ENCODE data around the gene DCAF11. TPM values are rescaled to one million over a fixed set of nuclear protein-coding genes. Genes with fewer than 3 reads are reported as not detected.

The DCAF11 gene
- 91.8 TPM for total RNA-seq

DNA sequence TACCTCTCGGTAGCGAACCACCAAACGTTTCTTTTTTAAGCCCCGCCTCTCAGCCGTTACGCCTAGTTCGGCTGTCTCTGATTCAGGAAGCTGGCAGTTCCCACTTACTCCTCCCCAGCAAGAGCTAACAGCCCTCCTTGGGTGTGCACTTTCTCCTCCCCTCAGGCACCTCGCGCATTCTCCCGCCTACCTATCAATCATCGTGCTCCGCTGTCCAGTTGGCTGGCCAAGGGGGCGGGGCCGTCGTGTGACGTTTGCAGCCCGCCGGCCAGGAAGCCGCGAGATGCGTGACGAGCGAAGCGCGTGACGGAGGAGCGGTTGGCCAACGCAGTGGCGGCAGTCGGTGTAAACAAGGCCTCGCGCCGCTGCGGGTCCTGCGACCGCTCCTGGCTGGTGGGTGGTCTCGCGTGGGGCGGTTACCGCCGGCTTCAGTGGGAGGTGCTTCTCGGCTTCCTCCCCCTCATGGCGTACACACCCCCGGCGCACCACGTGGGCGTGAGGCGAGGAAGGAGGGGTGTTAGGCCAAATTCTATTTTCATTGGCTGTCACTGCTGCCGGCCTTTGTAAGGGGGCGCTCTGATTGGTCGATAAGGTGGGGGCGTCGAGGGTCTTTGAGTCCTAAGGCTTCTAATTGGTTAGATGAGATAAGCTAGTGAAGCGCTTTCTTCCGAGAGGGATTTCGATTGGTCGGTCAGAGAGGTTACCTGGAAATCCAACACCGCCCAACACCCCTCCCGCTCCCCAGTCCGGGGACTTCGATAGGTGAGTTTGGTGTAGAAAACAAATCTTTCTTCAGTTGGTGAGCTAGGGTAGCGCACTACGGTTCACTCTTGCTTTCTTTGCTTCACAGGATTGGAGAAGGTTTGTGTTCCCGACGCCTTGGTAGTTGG, at the start of gene DCAF11, which contains the start of gene NRL:
DCAF11 (plus strand) TSS at position 246 of the 890 bp plus-strand sequence. CDS start 818 bp downstream, outside the sequence.
NRL (minus strand) TSS at position 418 of the 890 bp plus-strand sequence. CDS start 32,101 bp downstream, outside the sequence.
- peak; percentile 99 for DNase-seq (ENCODE audit: low spot score)

DNA sequence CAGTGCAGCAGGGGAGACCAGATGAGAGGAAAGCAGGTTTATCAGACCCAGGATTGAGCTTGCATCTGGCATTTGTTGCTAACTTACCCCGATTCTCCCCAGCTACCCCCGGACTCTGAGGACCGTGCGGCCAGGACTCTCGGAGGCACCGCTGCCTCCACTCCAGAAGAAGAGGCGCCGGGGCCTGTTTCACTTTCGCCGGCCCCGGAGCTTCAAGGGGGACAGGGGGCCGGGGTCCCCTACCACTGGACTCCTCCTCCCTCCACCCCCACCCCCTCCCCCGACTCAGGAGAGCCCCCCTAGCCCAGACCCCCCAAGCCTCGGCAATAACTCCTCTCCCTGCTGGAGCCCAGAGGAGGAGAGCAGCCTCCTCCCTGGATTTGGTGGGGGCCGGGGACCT, 49.7 kb upstream of the DCAF11 start:
- DNase-seq (ENCODE audit: low spot score), result no peak

DNA sequence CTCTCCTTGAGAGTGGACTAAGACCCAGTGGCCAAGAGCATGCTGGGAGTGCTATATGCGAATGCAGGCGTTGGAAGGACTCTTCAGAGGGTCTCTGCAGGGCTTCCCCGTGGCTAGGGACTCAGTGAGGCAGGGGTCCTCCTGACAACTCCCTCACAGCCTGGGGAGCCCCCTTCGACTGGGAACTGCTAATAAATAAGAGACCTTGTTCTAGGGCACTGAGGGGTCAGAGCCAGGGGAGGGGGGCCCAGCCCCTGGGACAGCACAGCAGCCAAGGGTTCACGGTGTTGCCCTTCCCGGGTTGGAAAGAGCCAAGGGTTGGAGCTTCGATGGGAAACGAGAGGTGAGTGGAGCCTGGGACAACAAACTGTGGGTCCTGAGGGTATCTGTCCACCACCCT, 49.2 kb upstream of the DCAF11 start:
- DNase-seq (ENCODE audit: low spot score), result no peak

DNA sequence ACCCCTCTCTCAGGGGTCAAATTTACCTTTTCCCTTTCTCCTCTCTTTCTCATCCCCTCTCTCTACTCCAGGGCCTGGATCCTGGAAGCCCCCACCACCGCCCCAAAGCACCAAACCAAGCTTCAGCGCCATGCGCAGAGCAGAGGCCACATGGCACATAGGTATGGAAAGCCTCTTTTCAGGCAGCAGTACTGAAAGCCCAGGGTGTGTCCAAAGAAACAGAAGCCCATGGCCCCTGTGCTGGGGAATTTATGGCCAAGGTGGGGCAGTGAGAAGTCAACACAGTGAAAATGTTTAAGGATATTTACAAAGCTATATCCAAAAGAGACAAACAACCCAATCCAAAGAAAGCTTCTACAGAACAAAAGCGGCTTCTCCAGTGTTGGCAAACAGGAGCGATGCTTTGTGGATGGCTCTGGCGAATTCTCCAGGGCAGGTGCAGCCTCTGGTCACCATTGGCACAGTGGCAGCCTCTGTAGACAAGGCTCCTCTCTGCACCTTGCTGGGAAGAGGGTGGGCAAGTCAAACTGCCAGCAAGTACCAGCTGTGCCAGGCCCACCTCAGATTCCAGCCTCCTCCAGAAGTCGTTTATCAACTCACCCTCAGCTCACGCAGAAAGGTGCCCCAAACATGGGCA, 48.0 kb upstream of the DCAF11 start:
- no peak for DNase-seq (ENCODE audit: low spot score)

DNA sequence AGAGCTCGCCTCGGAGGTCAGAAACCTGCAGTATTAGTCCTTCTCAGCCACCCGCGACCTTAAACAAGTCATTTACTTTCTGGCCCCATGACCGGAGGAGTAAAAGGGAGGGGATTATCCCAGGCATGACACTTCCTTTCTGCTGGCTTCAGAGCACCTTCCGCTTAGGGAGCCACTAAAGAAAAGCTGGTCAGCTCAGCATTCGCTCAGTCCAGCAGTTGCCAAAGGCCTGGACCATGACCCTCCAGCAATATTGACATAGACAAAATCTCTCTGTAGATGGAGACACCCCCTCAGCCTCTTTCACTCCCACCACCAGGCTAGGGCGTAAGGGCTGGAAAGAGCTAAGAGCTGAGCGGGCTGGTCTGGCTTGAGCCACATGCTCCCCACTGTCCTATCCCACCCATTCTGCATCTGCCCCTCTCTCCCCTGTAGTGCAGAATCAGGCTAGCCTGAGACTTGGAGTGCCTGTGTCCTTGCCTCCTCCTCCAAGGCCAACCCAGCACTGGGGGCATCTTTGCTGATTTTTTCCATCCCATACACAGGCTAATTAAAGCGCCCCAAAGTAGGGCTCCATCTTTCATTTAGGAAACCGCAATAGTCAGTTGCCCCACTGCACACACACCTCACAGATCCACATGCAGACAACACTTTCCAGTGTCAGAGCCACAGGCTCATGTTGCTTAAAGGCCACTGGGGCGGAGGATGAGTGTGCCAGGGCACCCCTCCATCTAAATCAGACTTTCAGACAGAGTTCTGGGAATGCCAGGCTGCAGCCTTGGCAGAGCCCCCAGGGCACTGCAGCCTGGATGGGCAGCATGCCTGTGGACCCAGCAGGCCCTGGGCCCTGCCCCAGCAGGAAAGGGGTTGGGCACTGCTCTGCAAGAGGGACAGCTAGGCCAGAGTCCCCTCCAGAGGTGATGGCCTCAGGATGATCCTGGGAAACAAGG, 47.2 kb upstream of the DCAF11 start:
- DNase-seq (ENCODE audit: low spot score), result no peak

DNA sequence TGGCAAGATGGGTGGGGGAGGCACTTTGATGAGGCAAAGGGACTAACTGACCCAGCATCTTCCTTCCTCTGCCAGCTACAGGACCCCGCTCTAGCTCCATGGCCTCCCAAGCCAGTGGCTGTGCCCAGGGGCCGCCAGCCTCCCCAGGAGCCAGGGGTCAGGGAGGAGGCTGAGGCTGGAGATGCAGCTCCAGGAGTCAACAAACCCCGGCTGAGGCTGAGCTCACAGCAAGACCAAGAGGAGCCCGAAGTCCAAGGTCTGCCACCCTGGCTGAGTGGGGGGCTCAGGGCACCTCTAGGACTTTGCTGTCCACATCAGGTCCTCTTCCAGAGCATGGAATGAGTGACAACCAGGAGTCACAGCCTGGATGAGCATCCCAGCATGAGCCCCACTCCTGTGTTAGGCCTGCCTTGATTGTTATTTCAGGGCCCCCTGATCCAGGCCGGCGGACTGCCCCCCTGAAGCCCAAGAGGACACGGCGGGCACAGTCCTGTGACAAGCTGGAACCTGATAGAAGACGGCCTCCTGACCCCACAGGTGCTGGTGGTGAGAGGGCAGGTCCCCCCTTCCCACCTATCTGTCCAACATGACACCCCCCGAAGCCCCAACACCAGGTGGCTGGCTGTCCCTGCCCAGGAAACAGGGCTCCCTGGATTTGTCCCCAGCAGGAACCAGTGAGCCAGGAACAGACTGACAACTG, 45.7 kb upstream of the DCAF11 start:
- DNase-seq (ENCODE audit: low spot score), result no peak

DNA sequence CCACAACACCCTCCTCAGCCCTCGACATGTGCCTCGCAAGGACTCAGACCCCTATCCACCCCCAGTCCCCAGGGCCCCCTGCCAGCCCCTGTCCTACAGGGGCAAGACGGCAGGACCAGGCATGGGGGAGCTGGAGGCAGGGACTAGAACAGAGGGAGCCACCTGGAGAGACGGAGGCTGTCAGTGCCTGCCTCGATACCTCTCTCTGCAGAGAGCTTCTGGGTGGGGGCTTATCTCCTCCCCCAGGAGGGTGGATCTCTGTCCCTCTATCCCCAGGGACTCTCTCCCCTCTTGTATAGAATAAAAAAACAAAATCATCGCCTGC, 45.2 kb upstream of the DCAF11 start:
- DNase-seq (ENCODE audit: low spot score), result no peak

DNA sequence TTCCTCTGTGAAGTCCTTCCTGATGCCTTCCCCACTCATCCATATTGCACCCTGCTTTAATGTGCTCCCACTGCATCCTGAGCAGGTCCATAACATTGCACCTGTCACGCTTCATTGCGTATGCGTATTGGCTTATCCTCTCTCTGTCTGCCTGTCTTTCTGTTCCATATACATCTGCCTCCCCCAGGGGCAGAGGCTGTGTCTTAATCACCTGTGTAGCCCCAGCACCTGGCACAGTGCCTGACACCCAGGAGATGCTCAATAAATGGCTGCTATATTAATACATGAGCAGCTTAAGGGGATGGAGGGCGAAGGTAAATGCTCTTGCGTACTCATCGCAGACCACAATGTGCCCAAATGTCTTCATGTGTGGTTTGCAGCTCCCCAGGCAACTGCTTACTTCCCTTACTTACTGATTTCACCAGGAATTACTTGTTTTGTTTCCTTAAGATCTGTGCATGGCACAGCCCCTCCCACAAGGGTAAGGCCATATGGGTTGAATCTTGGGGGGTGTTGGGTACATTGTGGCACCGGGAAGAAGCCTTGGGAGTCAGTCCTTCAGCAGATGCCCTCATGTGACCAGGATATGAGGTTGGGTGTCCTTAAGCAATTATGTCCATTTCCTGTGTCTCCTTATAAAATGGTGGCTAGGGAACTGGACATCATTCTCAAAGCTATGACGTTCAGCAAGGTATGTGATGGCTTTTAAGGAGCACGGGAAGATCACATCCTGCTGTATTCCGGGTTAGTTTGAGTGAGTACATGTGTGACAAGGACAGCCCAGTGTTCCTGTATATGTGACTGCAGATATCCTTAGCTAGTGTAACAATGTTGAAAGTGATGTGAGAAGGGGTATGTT, 44.1 kb upstream of the DCAF11 start:
- DNase-seq (ENCODE audit: low spot score), result no peak

DNA sequence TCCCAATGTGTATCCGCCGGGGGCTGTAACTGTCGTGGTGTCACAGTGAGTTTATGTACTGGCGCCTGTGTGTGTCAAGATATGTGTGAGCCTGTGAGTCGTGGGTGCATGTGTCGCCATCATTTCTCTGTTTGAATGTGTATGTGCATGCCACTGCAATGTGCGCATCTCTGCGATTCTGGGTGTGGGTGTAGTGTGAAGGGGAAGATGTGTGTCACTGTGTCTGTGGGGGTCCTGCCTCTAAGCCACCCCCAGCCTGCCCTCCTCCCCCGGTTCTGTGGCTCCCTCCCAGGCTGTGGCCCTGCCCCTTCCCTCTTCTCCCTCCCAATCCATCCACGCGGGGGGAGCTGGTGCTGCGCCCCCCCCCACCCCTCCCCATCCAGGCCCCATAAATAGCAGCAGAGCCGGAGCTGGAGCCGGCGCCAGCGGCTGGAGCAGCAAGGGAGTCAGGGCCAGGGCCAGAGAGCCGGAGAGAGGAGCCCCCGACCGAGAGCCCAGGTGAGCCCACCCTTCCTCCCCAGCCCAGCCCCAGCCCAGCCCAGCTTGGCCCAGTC, 43.4 kb upstream of the DCAF11 start, which contains the start of gene CPNE6:
CPNE6 (plus strand) TSS at position 419 of the 554 bp plus-strand sequence. CDS start 1,375 bp downstream, outside the sequence.
- DNase-seq (ENCODE audit: low spot score), result no peak

DNA sequence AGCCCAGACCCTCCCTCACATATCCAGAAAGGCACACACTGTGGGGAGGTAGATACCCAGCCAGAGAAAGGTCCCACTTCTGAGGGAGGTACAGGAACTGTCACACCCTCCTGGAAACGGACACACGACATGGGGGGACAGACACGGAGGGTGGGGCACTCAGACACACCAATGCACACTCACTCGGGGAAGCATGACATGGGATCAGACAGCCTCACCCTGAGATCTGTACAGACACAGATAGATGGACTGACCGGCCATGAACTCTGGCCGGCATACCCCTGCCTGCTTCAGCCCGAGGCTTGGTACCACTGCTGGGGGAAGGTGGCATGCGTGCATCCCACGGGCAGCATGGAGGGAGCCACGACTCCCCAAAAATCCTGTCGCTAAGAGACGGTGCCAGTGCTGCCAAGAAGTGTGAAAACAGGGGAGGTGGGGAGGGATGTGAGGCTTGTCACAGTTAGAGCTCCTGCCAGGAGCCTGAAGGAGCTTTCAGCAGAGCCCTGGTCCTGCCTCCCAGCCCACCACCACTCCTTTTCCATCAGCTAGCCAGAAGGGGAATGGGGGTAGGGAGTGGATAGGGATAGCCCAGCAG, 42.6 kb upstream of the DCAF11 start:
- DNase-seq (ENCODE audit: low spot score), result no peak

DNA sequence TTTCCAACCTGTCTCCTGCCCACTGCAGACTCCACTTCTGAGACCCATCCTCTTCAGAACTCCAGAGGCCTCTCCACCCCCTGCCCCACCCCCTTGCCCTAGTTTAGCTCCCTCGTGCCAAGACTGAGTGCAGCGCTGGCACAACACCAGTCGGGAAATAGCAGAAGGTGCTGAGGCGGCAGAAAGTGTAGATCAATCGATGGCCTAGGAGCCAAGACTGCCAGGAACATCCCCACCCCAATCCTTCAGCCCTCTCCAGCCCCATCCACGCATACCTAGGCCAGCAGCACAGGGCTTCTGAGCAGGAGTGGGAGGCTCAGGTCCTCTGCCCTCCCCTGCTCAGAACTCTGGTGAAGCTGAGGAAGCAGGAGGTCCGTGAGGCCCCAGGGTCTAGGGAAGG, 42.1 kb upstream of the DCAF11 start:
- DNase-seq (ENCODE audit: low spot score), result peak; percentile 75

DNA sequence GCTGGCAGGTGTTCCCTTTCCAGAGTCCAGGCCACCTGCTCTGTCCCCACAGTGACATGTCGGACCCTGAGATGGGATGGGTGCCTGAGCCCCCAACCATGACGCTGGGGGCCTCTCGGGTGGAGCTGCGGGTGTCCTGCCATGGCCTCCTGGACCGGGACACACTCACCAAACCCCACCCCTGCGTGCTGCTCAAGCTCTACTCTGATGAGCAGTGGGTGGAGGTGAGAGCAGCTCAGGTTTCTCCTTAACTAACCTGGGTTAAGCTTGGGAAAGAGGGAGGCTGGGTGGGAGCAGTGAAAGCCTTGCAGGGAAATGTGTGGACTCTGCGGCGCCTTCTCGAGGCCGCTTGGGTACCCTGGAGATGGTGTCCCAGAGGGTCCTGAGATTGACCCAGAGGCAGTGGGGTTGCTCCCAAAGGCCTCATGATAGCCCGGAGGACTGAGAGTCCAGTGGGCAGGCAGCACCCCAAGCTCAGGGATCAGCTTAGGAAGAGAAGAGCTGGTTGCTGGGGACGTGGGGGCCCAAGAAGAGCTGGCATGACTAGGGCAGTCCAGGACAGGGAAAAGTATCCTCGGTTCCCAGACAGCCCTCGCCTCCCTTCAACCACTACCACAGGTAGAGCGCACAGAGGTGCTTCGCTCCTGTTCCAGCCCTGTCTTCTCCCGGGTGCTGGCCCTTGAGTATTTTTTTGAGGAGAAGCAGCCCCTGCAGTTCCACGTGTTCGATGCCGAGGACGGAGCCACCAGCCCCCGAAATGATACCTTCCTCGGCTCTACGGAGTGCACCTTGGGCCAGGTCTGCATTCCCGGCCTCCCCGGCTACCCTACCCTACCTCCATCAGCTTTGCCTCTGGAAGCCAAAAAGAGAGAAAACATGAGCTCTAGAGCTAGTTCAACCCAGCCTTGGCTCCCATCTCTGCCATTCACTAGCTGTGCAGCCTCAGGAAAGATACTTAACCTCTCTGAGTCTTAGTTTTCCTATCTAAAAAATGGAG, 41.4 kb upstream of the DCAF11 start:
- no peak for DNase-seq (ENCODE audit: low spot score)

DNA sequence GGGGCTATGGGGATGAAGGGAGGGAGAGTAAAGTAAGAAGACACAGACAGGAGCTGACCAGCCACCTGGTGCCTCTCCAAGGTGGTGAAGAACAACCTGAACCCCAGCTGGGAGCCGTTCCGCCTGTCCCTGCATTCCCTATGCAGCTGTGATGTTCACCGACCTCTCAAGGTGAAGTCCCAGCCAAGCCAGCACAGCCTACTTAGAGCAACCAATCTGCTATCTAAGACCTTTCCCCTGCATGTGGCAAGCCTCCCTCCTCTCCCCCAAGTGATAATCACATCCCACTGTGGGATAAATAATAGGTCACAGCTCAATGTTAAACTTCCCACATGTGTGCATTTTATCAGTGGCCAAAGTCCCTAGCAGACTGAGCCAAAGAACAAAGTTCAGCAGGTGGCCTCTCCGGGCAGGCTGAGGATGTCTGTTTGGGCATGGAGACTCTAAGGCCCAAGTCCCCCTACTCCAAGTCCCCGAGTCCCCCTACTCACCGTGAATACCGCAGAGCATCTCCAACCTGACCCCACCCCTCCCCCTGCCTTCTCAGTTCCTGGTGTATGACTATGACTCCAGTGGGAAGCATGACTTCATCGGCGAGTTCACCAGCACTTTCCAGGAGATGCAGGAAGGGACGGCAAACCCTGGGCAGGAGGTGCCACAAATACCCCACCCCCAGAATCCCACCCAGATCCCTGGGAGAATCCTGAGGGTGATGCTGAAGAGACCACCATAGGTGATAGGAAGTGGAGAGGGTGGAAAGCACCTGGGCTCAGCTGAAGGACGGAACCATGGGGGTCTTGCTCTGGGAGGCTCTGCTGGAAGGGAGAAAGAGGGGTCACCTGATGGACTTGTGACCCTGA, 39.7 kb upstream of the DCAF11 start:
- DNase-seq (ENCODE audit: low spot score), result peak; percentile 66

DNA sequence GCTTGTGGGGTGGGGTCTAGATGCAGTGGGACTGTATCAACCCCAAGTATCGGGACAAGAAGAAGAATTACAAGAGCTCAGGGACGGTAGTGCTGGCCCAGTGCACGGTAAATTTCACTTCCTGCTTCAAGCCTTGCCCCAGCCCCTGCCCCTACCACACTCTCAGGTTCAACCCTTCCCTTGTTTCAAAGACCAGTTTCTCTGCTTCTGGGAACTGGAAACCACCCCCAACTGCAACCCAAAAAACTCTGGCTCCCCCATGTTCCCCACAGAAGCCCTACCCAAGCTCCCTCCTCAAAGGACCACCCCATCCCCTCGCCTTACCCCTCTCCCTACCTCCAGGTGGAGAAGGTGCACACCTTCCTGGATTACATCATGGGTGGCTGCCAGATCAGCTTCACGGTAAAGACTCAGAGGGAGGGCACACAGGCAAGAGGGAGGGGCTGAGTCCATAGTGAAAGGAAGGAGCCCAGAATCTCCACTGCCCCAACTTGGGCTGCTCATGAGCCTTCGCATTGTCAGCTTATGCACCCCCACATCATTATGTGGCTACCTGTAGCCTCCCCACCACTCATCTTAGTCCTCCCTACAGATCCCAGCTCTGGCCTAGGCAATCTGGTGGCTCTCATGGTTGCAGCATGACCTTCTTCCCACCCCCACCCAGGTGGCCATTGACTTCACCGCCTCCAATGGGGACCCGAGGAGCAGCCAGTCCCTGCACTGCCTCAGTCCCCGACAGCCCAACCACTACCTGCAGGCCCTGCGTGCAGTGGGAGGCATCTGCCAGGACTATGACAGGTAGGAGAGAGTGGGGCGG, 38.9 kb upstream of the DCAF11 start:
- no peak for DNase-seq (ENCODE audit: low spot score)

DNA sequence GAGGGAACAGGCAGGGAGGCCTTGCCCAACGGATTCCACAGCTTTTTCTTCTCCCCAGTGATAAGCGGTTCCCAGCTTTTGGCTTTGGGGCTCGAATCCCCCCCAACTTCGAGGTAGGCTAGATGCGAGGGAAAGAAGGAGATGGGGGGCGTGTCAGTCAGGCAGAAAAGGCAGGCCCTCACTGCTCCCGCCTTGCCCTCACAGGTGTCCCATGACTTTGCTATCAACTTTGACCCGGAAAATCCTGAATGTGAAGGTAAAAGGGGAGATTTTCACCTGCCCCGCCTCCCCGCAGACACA, 38.3 kb upstream of the DCAF11 start:
- no peak for DNase-seq (ENCODE audit: low spot score)

DNA sequence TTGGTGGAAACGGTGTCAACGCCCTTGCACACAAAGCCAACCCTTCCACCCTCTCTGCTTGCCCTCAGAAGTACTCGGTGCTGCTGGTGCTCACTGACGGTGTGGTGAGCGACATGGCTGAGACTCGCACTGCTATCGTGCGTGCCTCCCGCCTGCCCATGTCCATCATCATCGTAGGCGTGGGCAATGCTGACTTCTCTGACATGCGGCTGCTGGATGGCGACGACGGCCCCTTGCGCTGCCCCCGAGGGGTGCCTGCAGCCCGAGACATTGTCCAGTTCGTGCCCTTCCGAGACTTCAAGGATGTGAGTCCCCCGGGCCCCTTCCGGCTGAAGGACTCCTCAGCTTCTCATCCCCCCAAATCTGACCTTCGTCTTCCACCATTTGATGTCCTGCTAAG, 37.5 kb upstream of the DCAF11 start:
- DNase-seq (ENCODE audit: low spot score), result no peak

DNA sequence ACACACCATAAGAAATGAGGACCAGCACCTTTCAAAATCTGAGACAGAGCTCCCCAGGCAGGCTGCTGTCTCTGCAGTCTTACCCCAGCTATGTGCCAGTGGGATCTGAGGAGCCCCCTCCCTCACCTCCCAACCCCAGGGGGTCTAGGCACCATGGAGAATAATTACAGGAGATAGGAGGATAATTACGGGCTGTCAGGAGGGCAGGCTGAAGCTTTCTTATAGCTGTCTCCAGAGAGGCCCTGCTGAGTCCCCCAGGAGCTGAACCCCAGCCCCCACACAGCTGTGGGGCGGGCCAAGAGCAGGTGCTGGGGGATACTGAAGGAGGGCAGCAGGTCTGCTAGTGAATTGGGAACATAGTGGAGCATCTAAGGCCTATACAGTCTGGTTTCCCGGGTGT, 36.4 kb upstream of the DCAF11 start:
- no peak for DNase-seq (ENCODE audit: low spot score)
